Gastroesophageal sphincter (tissue), 3 donors: ENCODE results near the gene RPL29.

Experiments used
- CTCF ChIP-seq, 4 experiments: fragments of 200-600 bp in 2 of 4; fragments of 450-650 bp in 2 of 4; sonication (generic) in 1 of 4; IDR thresholded peaks; one replicate each; pipeline ENCODE4 v1.5.1; 2017 to 2019; ENCODE audit warnings: antibody characterized with exemption in 4 of 4, mild to moderate bottlenecking in 2 of 4, moderate library complexity in 2 of 4
- POLR2A ChIP-seq, 2 donors: fragments of 450-650 bp; IDR thresholded peaks; one replicate each; pipeline ENCODE4 v1.6.1; 2017; ENCODE audit warnings: antibody characterized with exemption in 2 of 2, mild to moderate bottlenecking in 2 of 2, moderate library complexity in 1 of 2

GRCh38 chr3:52022323-52023100 is 26.8 kb upstream of the RPL29 start:
- TF ChIP-seq POLR2A (IDR thresholded peaks at IDR 0.05) (no peak), CTCF (IDR thresholded peaks at IDR 0.05) (no peak)
